ENCODE results near the gene SMYD5. TPM values are rescaled to one million over a fixed set of nuclear protein-coding genes. Genes with fewer than 3 reads are reported as not detected.

SMYD5 gene
- total and polyA plus RNA-seq, 9 of the 15 experiments (the other 6 are each of a cell fraction or from before 2014, with no cell fraction given): 11.4 to 56.8 (median 32.0) TPM

GRCh38 chr2:73243884-73244570, 30.0 kb downstream of the SMYD5 start (continued):
- TF ChIP-seq ZNF609 (CRISPR knock-in tag; IDR thresholded peaks at IDR 0.05; ENCODE audit: borderline replicate concordance) (no peak), CXXC5 (CRISPR knock-in tag; IDR thresholded peaks at IDR 0.05) (0 out of 2 replicates have a peak, but pooled peaks have one; percentile 16), JUND (IDR thresholded peaks at IDR 0.05; ENCODE audit: borderline replicate concordance, low read depth, low read length) (no peak), JUND (tag; IDR thresholded peaks at IDR 0.05; ENCODE audit: borderline replicate concordance, low read depth, low read length) (peak; percentile 28; the same call in 1 of the 3 replicates), ARID1B (IDR thresholded peaks at IDR 0.05) (no peak), NFIX (CRISPR knock-in tag; IDR thresholded peaks at IDR 0.05; ENCODE audit: low read depth) (no peak), FOXM1 (IDR thresholded peaks at IDR 0.05; ENCODE audit: low read depth) (no peak), FOXM1 (CRISPR knock-in tag; IDR thresholded peaks at IDR 0.05; ENCODE audit: low read depth) (no peak), ZNF384 (IDR thresholded peaks at IDR 0.05; ENCODE audit: low read depth, low read length) (peak; percentile 89), KLF1 (tag; IDR thresholded peaks at IDR 0.05) (no peak), E2F6 (IDR thresholded peaks at IDR 0.05; ENCODE audit: borderline replicate concordance in 1 of 2, extremely low read depth in 1 of 2, insufficient read depth in 1 of 2, insufficient read length in 1 of 2, low read depth in 1 of 2, low read length in 1 of 2, poor library complexity in 1 of 2, severe bottlenecking in 1 of 2) (no peak), THAP7 (CRISPR knock-in tag; IDR thresholded peaks at IDR 0.05) (no peak), ZNF830 (CRISPR knock-in tag; IDR thresholded peaks at IDR 0.05) (no peak), LARP7 (IDR thresholded peaks at IDR 0.05) (no peak), ARNT (IDR thresholded peaks at IDR 0.05) (no peak)

Measured in K562 (cell line).